OCI-LY7 (cell line): Measurements from ENCODE around the gene YIPF4. TPM values are rescaled to one million over a fixed set of nuclear protein-coding genes. Genes with fewer than 3 reads are reported as not detected.
"Not testable (repeated sequence)": the region's sequence is repeated elsewhere in the genome, so short reads cannot be mapped to it uniquely, and the experiment has no call there.

ENCODE experiments used
- BruUV-seq: library from RNA; stranded (reverse); fragments of 400-500 nt; replicated peaks from 2 replicates; lab custom pipeline; 2021; lab: Mats Ljungman, UMichigan
- CTCF ChIA-PET: fragments of 300-600 bp; sonication (Branson Sonifier 250); formaldehyde crosslinking; loops from one replicate; lab custom pipeline; 2022; ENCODE audit warnings: antibody characterized with exemption; ENCODE audit not compliant: unreplicated experiment; lab: Charles Lee
- POLR2A ChIA-PET: fragments of 300-600 bp; sonication (Branson Sonifier 250); formaldehyde crosslinking; loops from one replicate; lab custom pipeline; 2022; ENCODE audit warnings: antibody characterized with exemption; lab: Charles Lee
- DNase-seq: peaks from one replicate; pipeline ENCODE4 v3.0.0-alpha.2; 2015; ENCODE audit warnings: low spot score
- H2AFZ ChIP-seq: fragments of 200-600 bp; sonication (generic), shearing (Covaris generic); 2 replicates; pipeline ENCODE4 v1.6.1; 2014; ENCODE audit warnings: mild to moderate bottlenecking, antibody characterized with exemption, low read length, moderate library complexity
- H3K27ac ChIP-seq: fragments of 200-600 bp; sonication (generic); 2 replicates; pipeline ENCODE4 v1.5.1; 2014; ENCODE audit warnings: mixed run types, low read depth, mild to moderate bottlenecking, moderate library complexity, low read length, inconsistent platforms; ENCODE audit not compliant: poor library complexity, severe bottlenecking
- H3K36me3 ChIP-seq: fragments of 200-600 bp; sonication (generic); 2 replicates; pipeline ENCODE4 v1.6.1; 2014; ENCODE audit warnings: mild to moderate bottlenecking, antibody characterized with exemption, low read length, moderate library complexity, mixed read lengths; ENCODE audit not compliant: insufficient read depth
- H3K4me1 ChIP-seq: fragments of 200-600 bp; sonication (generic); 2 replicates; pipeline ENCODE4 v1.5.1; 2014; ENCODE audit warnings: mild to moderate bottlenecking, low read length; ENCODE audit not compliant: insufficient read depth, poor library complexity, severe bottlenecking
- H3K4me2 ChIP-seq: fragments of 200-600 bp; sonication (generic); 2 replicates; pipeline ENCODE4 v1.6.1; 2014; ENCODE audit warnings: mild to moderate bottlenecking, low read length
- H3K4me3 ChIP-seq: fragments of 200-600 bp; sonication (generic); 2 replicates; pipeline ENCODE4 v1.5.1; 2014; ENCODE audit warnings: mild to moderate bottlenecking, low read depth, low read length; ENCODE audit not compliant: poor library complexity, severe bottlenecking
- H3K79me2 ChIP-seq: fragments of 200-600 bp; sonication (generic); 2 replicates; pipeline ENCODE4 v1.6.1; 2016; ENCODE audit warnings: low read depth, mild to moderate bottlenecking, low read length, moderate library complexity, mixed read lengths; ENCODE audit not compliant: insufficient read depth
- H3K9me2 ChIP-seq: fragments of 200-600 bp; sonication (generic); 2 replicates; pipeline ENCODE4 v1.6.1; 2016; ENCODE audit warnings: mild to moderate bottlenecking, low read length, mixed read lengths; ENCODE audit not compliant: insufficient read depth
- H3K9me3 ChIP-seq: fragments of 200-600 bp; sonication (generic); 2 replicates; pipeline ENCODE4 v1.6.1; 2014; ENCODE audit warnings: mild to moderate bottlenecking, mixed run types, low read length, mixed read lengths
- H4K20me1 ChIP-seq: fragments of 200-600 bp; sonication (generic); 2 replicates; pipeline ENCODE4 v1.6.1; 2014; ENCODE audit warnings: mild to moderate bottlenecking, antibody characterized with exemption, low read length, moderate library complexity, mixed read lengths; ENCODE audit not compliant: insufficient read depth
- CTCF ChIP-seq: fragments of 200-600 bp; sonication (generic); conservative IDR thresholded peaks from 2 replicates; pipeline ENCODE4 v1.5.1; 2014; ENCODE audit warnings: mild to moderate bottlenecking, antibody characterized with exemption, low read length, moderate library complexity, mixed read lengths
- EZH2phosphoT487 ChIP-seq: fragments of 200-600 bp; sonication (generic); IDR thresholded peaks from 2 replicates; pipeline ENCODE4 v1.6.1; 2018; ENCODE audit warnings: low read depth, borderline replicate concordance, mild to moderate bottlenecking, mixed run types, antibody characterized with exemption, low read length, moderate library complexity, mixed read lengths
- intact Hi-C: fragments of 100-400 bp; cut with micrococcal nuclease; formaldehyde crosslinking; loops from one replicate; pipeline ENCODE4 v1.10.0; 2022; ENCODE audit not compliant: unreplicated experiment
- total RNA-seq, 2 experiments: library from RNA; depleted of rRNA in 1 of 2; stranded (reverse); fragments of >200 nt in 1 of 2; shearing (Covaris generic) in 1 of 2; gene quantifications; 2 replicates each; pipeline ENCODE4 v1.2.3, GENCODE V29; 2014 to 2022

The YIPF4 gene
- total RNA-seq, 2 experiments from 2014 or later: 8.6 to 29.6 TPM

GRCh38 chr2:32291746-32292145, 14.0 kb downstream of the YIPF4 start:
- Histone ChIP-seq H3K27ac (no peak overlapping the region), H3K4me3 (no peak overlapping the region), H3K9me2 (no peaks in the 10 kb centered on the region), H3K36me3 (peaks cover 29% of the 10 kb centered on the region), H2AFZ (no peak overlapping the region), H3K4me1 (no peaks in the 10 kb centered on the region), H3K4me2 (no peak overlapping the region), H3K9me3 (no peaks in the 10 kb centered on the region), H4K20me1 (no peaks in the 10 kb centered on the region), H3K79me2 (no peaks in the 10 kb centered on the region)
- ChIA-PET CTCF (no interaction called here), POLR2A (no interaction called here)
- intact Hi-C loops: no loop called here
- no TSS peak for BruUV-seq
- DNase-seq: no peak
- TF ChIP-seq CTCF: no peak
- TF ChIP-seq EZH2phosphoT487: no peak

DNA sequence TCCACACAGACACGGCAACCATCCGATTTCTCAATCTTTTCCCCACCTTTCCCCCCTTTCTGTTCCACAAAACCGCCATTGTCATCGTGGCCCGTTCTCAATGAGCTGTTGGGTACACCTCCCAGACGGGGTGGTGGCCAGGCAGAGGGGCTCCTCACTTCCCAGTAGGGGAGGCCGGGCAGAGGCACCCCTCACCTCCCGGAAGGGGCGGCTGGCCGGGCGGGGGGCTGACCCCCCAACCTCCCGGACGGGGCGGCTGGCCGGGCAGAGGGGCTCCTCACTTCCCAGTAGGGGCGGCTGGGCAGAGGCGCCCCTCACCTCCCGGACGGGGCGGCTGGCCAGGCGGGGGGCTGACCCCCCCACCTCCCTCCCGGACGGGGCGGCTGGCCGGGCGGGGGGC, 15.8 kb downstream of the YIPF4 start:
- H3K9me3 ChIP-seq, H3K79me2 ChIP-seq, H4K20me1 ChIP-seq, intact Hi-C loops, H3K9me2 ChIP-seq, POLR2A ChIA-PET, DNase-seq, H3K27ac ChIP-seq, H3K4me2 ChIP-seq, H3K4me1 ChIP-seq, BruUV-seq, CTCF ChIA-PET, H3K4me3 ChIP-seq, H2AFZ ChIP-seq: not testable (repeated sequence)
- H3K36me3 ChIP-seq: peaks cover 29% of the 10 kb centered on the region

- H3K9me2 ChIP-seq, POLR2A ChIA-PET, DNase-seq, H3K4me2 ChIP-seq, CTCF ChIA-PET, BruUV-seq, H3K4me1 ChIP-seq, H4K20me1 ChIP-seq, H3K9me3 ChIP-seq, intact Hi-C loops, H3K4me3 ChIP-seq, H3K79me2 ChIP-seq, H2AFZ ChIP-seq, H3K27ac ChIP-seq: not testable (repeated sequence)
- H3K36me3 ChIP-seq: peaks cover 30% of the 10 kb centered on the region
These were observed 16.4 kb downstream of the YIPF4 start for GRCh38 chr2:32293966-32294562.

DNA sequence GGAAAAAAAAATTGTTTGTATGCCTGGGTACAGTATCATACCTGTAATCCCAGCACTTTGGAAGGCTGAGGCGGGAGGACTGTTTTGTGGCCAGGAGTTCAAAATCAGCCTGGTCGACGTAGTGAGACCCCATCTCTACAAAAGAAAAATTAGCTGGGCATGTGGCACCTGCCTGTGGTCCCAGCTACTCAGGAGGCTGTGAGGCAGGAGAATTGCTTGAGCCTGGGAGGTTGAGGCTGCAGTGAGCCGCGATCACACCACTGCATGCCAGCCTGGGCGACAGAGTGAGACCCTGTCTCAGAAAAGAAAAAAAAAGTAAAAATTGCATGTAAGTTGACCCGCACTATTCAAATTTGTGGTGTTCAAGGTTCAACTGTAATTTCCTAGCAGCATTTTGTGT, 32.9 kb downstream of the YIPF4 start:
- Histone ChIP-seq H2AFZ (no peak overlapping the region), H3K4me2 (no peak overlapping the region), H3K4me3 (no peak overlapping the region), H3K9me3 (no peaks in the 10 kb centered on the region), H3K4me1 (no peaks in the 10 kb centered on the region), H3K79me2 (no peaks in the 10 kb centered on the region), H3K27ac (no peak overlapping the region), H4K20me1 (no peaks in the 10 kb centered on the region), H3K36me3 (peaks cover 9% of the 10 kb centered on the region; the same call in 1 of the 2 replicates), H3K9me2 (no peaks in the 10 kb centered on the region)
- no TSS peak for BruUV-seq
- no peak for DNase-seq
- TF ChIP-seq CTCF (no peak), EZH2phosphoT487 (no peak)
- ChIA-PET CTCF (no interaction called here), POLR2A (no interaction called here)
- intact Hi-C loops: no loop called here
